T-helper 2 cell treated with Interferon-gamma antibody and Interleukin-4, amounts not matched to agents 100 ng/mL and 5 ng/mL, for 36 hours (primary cell): ENCODE measurements around the gene CDK12. TPM values are rescaled to one million over a fixed set of nuclear protein-coding genes. Genes with fewer than 3 reads are reported as not detected.
"Not testable (repeated sequence)": the region's sequence is repeated elsewhere in the genome, so short reads cannot be mapped to it uniquely, and the experiment has no call there.

Experiments used
- intact Hi-C: fragments of 100-400 bp; cut with micrococcal nuclease; formaldehyde crosslinking; loops from one replicate; pipeline ENCODE4 v1.15.1; 2023
- total RNA-seq: library from RNA; stranded (reverse); gene quantifications from 2 replicates; pipeline ENCODE4 v1.2.3, GENCODE V29; 2022

Gene CDK12
- total RNA-seq: 89.9 and 92.3 TPM in 2 replicates

GRCh38 chr17:39461113-39461925 lies at the start of gene CDK12:
Gene CDK12, plus strand, starts transcription at chr17:39461486. Its CDS starts 586 bp downstream, at chr17:39462072.
- intact Hi-C loops: loop anchor here (1.0 to 5.0 kb wide), 3 partner anchors 10 to 309 kb away; partner anchors contain the start of genes FBXL20, MED1 and PLXDC1

- intact Hi-C loops: no loop called here
Observed at GRCh38 chr17:39416141-39416540, 45.1 kb upstream of the CDK12 start.

GRCh38 chr17:39429600-39429999 lies 31.7 kb upstream of the CDK12 start:
- intact Hi-C loops: no loop called here

GRCh38 chr17:39439868-39440267 lies 21.4 kb upstream of the CDK12 start:
- intact Hi-C loops: not testable (repeated sequence)

GRCh38 chr17:39443326-39443725 lies 18.0 kb upstream of the CDK12 start:
- intact Hi-C loops: no loop called here

- intact Hi-C loops: no loop called here
Observed at GRCh38 chr17:39447561-39447960, 13.7 kb upstream of the CDK12 start.

- intact Hi-C loops: loop anchor here (2.0 to 10.0 kb wide), 3 partner anchors 45 to 698 kb away; partner anchors contain the start of genes PSMB3 and RPL19
Observed at GRCh38 chr17:39450051-39450450, 11.2 kb upstream of the CDK12 start.

- intact Hi-C loops: loop anchor here (1.0 to 10.0 kb wide), 4 partner anchors 10 to 699 kb away; partner anchors contain the start of genes CDK12, PSMB3 and RPL19
Observed at GRCh38 chr17:39450847-39451581, 10.3 kb upstream of the CDK12 start, which contains the start of gene MED1. Gene MED1, minus strand, starts transcription at chr17:39451263. Its CDS starts 201 bp downstream, at chr17:39451062.

GRCh38 chr17:39455919-39456318 lies 5.4 kb upstream of the CDK12 start:
- intact Hi-C loops: loop anchor here (10.0 kb wide), 1 partner anchor 251 kb away; the partner anchor contains the start of gene RPL19

GRCh38 chr17:39461926-39462569 lies 762 bp downstream of the CDK12 start:
- intact Hi-C loops: loop anchor here (1.0 to 5.0 kb wide), 3 partner anchors 11 to 310 kb away; partner anchors contain the start of genes FBXL20, MED1 and PLXDC1

GRCh38 chr17:39462631-39463375 lies 1.5 kb downstream of the CDK12 start:
- intact Hi-C loops: loop anchor here (5.0 kb wide), 1 partner anchor 311 kb away; the partner anchor contains the start of gene PLXDC1

GRCh38 chr17:39464639-39465181 lies 3.4 kb downstream of the CDK12 start:
- intact Hi-C loops: loop anchor here (5.0 kb wide), 1 partner anchor 312 kb away; the partner anchor contains the start of gene PLXDC1

- intact Hi-C loops: not testable (repeated sequence)
Observed at GRCh38 chr17:39468610-39469009, 7.3 kb downstream of the CDK12 start.

GRCh38 chr17:39473310-39473709 lies 12.0 kb downstream of the CDK12 start:
- intact Hi-C loops: no loop called here

GRCh38 chr17:39479631-39480030 lies 18.3 kb downstream of the CDK12 start:
- intact Hi-C loops: not testable (repeated sequence)

- intact Hi-C loops: no loop called here
Observed at GRCh38 chr17:39483506-39483905, 22.2 kb downstream of the CDK12 start.

- intact Hi-C loops: no loop called here
Observed at GRCh38 chr17:39484178-39484577, 22.9 kb downstream of the CDK12 start.

- intact Hi-C loops: no loop called here
Observed at GRCh38 chr17:39485555-39485954, 24.3 kb downstream of the CDK12 start.

GRCh38 chr17:39486242-39486641 lies 25.0 kb downstream of the CDK12 start:
- intact Hi-C loops: no loop called here

GRCh38 chr17:39487490-39487889 lies 26.2 kb downstream of the CDK12 start:
- intact Hi-C loops: not testable (repeated sequence)
